NCI-H82 (cell line): ENCODE measurements around the gene GPR161.
"Not testable (repeated sequence)": the region's sequence is repeated elsewhere in the genome, so short reads cannot be mapped to it uniquely, and the experiment has no call there.

Experiments used
- DNase-seq: peaks from one replicate; lab custom pipeline; 2025; lab: John Stamatoyannopoulos, UW

Gene GPR161

GRCh38 chr1:168136709-168137514 lies at the start of gene GPR161:
Gene GPR161 (minus strand): TSS chr1:168136930. CDS start chr1:168104850, 32,080 bp downstream.
- peak; percentile 75 for DNase-seq

- not testable (repeated sequence) for DNase-seq
Measured at GRCh38 chr1:168181063-168181720, 44.5 kb upstream of the GPR161 start.

- peak; percentile 56 for DNase-seq
Measured at GRCh38 chr1:168180148-168180524, 43.4 kb upstream of the GPR161 start.

- DNase-seq, result peak; percentile 57
Measured at GRCh38 chr1:168179438-168180147, 42.9 kb upstream of the GPR161 start.

GRCh38 chr1:168178638-168179437 lies 42.1 kb upstream of the GPR161 start, which contains the start of gene TIPRL:
Gene TIPRL (plus strand): TSS chr1:168178962. CDS start chr1:168179078, 116 bp downstream.
- DNase-seq, result peak; percentile 99

GRCh38 chr1:168178227-168178637 lies 41.5 kb upstream of the GPR161 start:
- DNase-seq, result no peak

GRCh38 chr1:168172250-168172915 lies 35.7 kb upstream of the GPR161 start:
- no peak for DNase-seq

GRCh38 chr1:168170564-168171508 lies 34.1 kb upstream of the GPR161 start:
- DNase-seq, result peak; percentile 18

- no peak for DNase-seq
Measured at GRCh38 chr1:168167806-168168205, 31.1 kb upstream of the GPR161 start.

GRCh38 chr1:168164771-168165170 lies 28.0 kb upstream of the GPR161 start:
- DNase-seq, result no peak

- no peak for DNase-seq
Measured at GRCh38 chr1:168163670-168164069, 26.9 kb upstream of the GPR161 start.

- DNase-seq, result peak; percentile 28
Measured at GRCh38 chr1:168161459-168161858, 24.7 kb upstream of the GPR161 start.

GRCh38 chr1:168159979-168160378 lies 23.2 kb upstream of the GPR161 start:
- DNase-seq, result no peak

GRCh38 chr1:168159251-168159650 lies 22.5 kb upstream of the GPR161 start:
- DNase-seq, result no peak

- no peak for DNase-seq
Measured at GRCh38 chr1:168157638-168158037, 20.9 kb upstream of the GPR161 start.

- DNase-seq, result no peak
Measured at GRCh38 chr1:168155910-168156309, 19.2 kb upstream of the GPR161 start.

GRCh38 chr1:168154707-168155106 lies 18.0 kb upstream of the GPR161 start:
- not testable (repeated sequence) for DNase-seq

- no peak for DNase-seq
Measured at GRCh38 chr1:168151935-168152334, 15.2 kb upstream of the GPR161 start.

- DNase-seq, result no peak
Measured at GRCh38 chr1:168150283-168150682, 13.6 kb upstream of the GPR161 start.

- DNase-seq, result no peak
Measured at GRCh38 chr1:168148916-168149315, 12.2 kb upstream of the GPR161 start.
